IMR-90 (cell line): ENCODE data around the gene GTPBP8. TPM values are rescaled to one million over a fixed set of nuclear protein-coding genes. Genes with fewer than 3 reads are reported as not detected.

ENCODE experiments used
- polyA plus RNA-seq, 3 experiments: library from polyadenylated mRNA; depleted of rRNA; stranded (reverse); fragments of >200 nt; gene quantifications; 2 replicates each; pipeline ENCODE4 v1.2.3, GENCODE V29; 2012; ENCODE audit warnings: low replicate concordance in 1 of 3
- total RNA-seq: library from RNA; depleted of rRNA; stranded (reverse); fragments of >200 nt; gene quantifications from 2 replicates; pipeline ENCODE4 v1.2.3, GENCODE V29; 2012; rRNA removed

Gene GTPBP8
- total and polyA plus RNA-seq, 2 of the 4 experiments (the other 2 are of a cell fraction), result 15.4 to 23.9 TPM

Other genes starting within 250 kb of the GTPBP8 start
- gene CD200R1L, start 144.1 kb upstream of the GTPBP8 start, total RNA-seq, result not detected in 2 replicates
- not detected in 2 replicates for gene CD200R1L, start 144.1 kb upstream of the GTPBP8 start, polyA plus RNA-seq (2012; rRNA removed)
- gene CD200R1, start 15.9 kb upstream of the GTPBP8 start, total RNA-seq, result under 0.01 TPM in 2 replicates
- gene CD200R1, start 15.9 kb upstream of the GTPBP8 start, polyA plus RNA-seq (2012; rRNA removed), result 0.05 TPM in 1 of 2 replicates, not detected in the other
- gene BOC, start 220.6 kb downstream of the GTPBP8 start, total RNA-seq, result 5.3 and 6.8 TPM in 2 replicates
- 13.6 and 15.2 TPM in 2 replicates for gene BOC, start 220.6 kb downstream of the GTPBP8 start, polyA plus RNA-seq (2012; rRNA removed)